ENCODE results near the gene ADGRL2.

GRCh38 chr1:81999364-81999763, 198.6 kb downstream of the ADGRL2 start:
- TF ChIP-seq CTCF (IDR thresholded peaks at IDR 0.05; ENCODE audit: insufficient read depth, low read length, poor library complexity, severe bottlenecking) = no peak
- TF ChIP-seq EZH2phosphoT487 (conservative IDR thresholded peaks at IDR 0.05; ENCODE audit: low read length) = no peak
